Type B pancreatic cell (in vitro differentiated cells): ENCODE data around the gene SMOC1. TPM values are rescaled to one million over a fixed set of nuclear protein-coding genes. Genes with fewer than 3 reads are reported as not detected.

ENCODE experiments used
- DNase-seq: peaks from one replicate; pipeline ENCODE4 v3.0.0; 2021; ENCODE audit warnings: mixed read lengths; ENCODE audit not compliant: unreplicated experiment; ENCODE audit errors: extremely low spot score
- H3K27ac Mint-ChIP-seq: 2 replicates; pipeline ENCODE4 v1.8.0; 2021; ENCODE audit warnings: mild to moderate bottlenecking, mixed read lengths
- H3K27me3 Mint-ChIP-seq: 2 replicates; pipeline ENCODE4 v1.8.0; 2021; ENCODE audit warnings: mixed read lengths
- H3K36me3 Mint-ChIP-seq: 2 replicates; pipeline ENCODE4 v1.8.0; 2021; ENCODE audit warnings: mixed read lengths
- H3K4me1 Mint-ChIP-seq: one replicate; pipeline ENCODE4 v1.8.0; 2021; ENCODE audit warnings: mixed read lengths; ENCODE audit not compliant: unreplicated experiment
- H3K4me3 Mint-ChIP-seq: 2 replicates; pipeline ENCODE4 v1.8.0; 2021; ENCODE audit warnings: mild to moderate bottlenecking, mixed read lengths
- H3K9me3 Mint-ChIP-seq: 2 replicates; pipeline ENCODE4 v1.8.0; 2021; ENCODE audit warnings: mixed read lengths
- CTCF ChIP-seq: fragments of 200-600 bp; sonication (generic); conservative IDR thresholded peaks from 2 replicates; pipeline ENCODE4 v1.5.0; 2021; ENCODE audit warnings: antibody characterized with exemption, mild to moderate bottlenecking
- total RNA-seq: library from RNA; stranded (reverse); gene quantifications from 2 replicates; pipeline ENCODE4 v1.2.1, GENCODE V29; 2021; ENCODE audit warnings: low replicate concordance

Gene SMOC1
- total RNA-seq, 1 donor from 2014 or later, result 20.7 TPM

DNA sequence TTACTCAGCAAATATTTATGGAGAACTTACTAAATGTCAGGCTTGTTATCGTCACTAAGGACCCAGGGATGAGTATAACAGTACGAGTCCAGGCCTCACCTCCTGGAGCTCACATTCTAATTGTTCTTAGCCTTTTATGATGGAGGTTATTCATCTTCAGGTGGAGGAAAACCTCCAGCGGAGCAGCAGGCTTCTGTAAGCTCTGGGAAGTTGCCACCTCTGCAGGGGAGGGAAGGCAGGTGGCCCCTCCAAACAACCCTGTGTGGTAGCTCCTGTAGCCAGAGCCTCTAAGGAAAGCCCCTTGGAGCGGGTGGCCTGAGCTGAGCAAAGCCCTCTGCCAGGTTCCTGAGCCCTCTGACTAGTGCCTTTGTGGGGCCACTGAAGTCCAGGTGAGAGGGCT is 104.1 kb downstream of the SMOC1 start:
- no peak for DNase-seq
- Mint-ChIP-seq H3K36me3 (no peaks in the 10 kb centered on the region), H3K4me3 (no peak overlapping the region), H3K27me3 (no peaks in the 10 kb centered on the region), H3K9me3 (no peaks in the 10 kb centered on the region), H3K4me1 (peaks cover 13% of the 10 kb centered on the region), H3K27ac (no peak overlapping the region)
- no peak for TF ChIP-seq CTCF

DNA sequence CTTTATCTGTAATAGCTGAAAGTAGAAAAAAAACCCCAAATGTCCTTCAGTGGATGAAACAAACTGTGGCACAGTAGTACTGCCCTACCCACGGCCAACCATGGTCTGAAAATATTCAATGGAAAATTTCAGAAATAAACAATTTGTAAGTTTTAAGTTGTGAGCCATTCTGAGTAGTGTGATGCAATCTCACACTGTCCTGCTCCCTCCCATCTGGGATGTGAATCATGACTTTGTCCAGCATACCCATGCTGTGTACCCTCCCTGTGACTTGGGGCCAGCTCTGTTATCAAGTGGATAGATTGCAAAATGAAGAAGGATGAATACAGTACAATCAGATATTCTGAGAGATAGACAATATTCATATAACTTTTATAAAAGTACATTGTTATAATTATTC is 106.2 kb downstream of the SMOC1 start:
- H3K27ac Mint-ChIP-seq, result no peak overlapping the region
- no peak for TF ChIP-seq CTCF
- no peaks in the 10 kb centered on the region for H3K27me3 Mint-ChIP-seq
- peaks cover 11% of the 10 kb centered on the region for H3K4me1 Mint-ChIP-seq
- no peak overlapping the region for H3K4me3 Mint-ChIP-seq
- DNase-seq, result no peak
- no peaks in the 10 kb centered on the region for H3K9me3 Mint-ChIP-seq
- H3K36me3 Mint-ChIP-seq, result no peaks in the 10 kb centered on the region

DNA sequence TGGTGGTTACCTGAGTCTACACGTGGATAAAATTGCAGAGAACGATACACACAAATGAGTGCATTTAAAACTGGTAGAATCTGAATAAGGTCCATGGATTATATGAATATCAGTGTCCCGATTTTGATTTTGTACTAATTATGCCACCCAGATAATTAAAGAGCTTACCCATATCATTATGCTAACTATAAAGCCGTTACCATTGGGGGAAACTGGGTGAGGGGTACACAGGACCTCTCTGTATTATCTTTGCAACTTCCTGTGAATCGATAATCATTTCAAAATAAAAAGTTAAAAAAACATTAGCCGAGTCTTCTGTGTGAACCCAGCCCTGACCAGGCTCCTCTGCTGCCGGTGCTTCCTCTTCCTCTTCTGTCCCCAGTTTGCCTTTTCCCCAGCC is 107.1 kb downstream of the SMOC1 start:
- no peak overlapping the region for H3K27ac Mint-ChIP-seq
- H3K27me3 Mint-ChIP-seq, result no peaks in the 10 kb centered on the region
- H3K4me3 Mint-ChIP-seq, result no peak overlapping the region
- no peaks in the 10 kb centered on the region for H3K36me3 Mint-ChIP-seq
- no peak for DNase-seq
- H3K4me1 Mint-ChIP-seq, result peaks cover 4% of the 10 kb centered on the region
- H3K9me3 Mint-ChIP-seq, result no peaks in the 10 kb centered on the region
- no peak for TF ChIP-seq CTCF

DNA sequence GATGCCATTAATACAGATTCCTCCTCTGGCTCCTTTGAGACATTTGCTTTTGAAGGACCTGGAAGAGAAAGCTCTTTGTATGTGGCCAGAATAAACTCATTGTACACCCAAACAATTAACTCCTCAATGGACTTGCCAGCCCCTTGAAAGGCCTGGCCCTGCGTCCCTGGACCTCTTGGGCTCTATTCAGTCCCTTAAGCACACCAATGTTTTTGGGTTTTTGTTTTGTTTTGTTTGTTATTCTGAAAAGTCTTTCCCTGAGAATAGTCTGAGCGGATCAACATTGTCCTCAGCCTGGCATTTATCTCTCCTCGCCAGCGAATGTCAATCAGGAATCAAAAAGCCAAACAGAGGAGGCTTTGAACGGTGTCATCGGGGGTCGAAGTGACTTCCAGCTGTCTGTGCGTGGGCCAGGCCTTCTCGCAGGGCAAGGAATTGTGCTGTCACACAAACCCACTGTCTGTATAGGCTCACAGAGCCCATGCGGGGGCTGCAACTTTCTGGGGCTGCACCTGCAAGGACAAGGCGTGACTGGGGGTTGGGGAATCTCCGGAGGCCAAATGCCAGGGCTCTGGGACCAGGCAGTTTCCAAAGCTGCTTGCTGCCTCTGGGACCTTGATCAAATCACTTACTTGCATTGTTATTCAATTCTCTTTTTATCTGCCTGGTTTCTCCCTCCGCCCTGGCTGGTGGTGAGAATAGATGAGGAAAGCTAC is 108.3 kb downstream of the SMOC1 start:
- TF ChIP-seq CTCF, result no peak
- no peaks in the 10 kb centered on the region for H3K27me3 Mint-ChIP-seq
- no peaks in the 10 kb centered on the region for H3K4me1 Mint-ChIP-seq
- H3K4me3 Mint-ChIP-seq, result no peak overlapping the region
- no peaks in the 10 kb centered on the region for H3K9me3 Mint-ChIP-seq
- no peaks in the 10 kb centered on the region for H3K36me3 Mint-ChIP-seq
- DNase-seq, result no peak
- no peak overlapping the region for H3K27ac Mint-ChIP-seq

- no peaks in the 10 kb centered on the region for H3K4me1 Mint-ChIP-seq
- no peak for TF ChIP-seq CTCF
- no peak for DNase-seq
- no peaks in the 10 kb centered on the region for H3K36me3 Mint-ChIP-seq
- no peak overlapping the region for H3K4me3 Mint-ChIP-seq
- H3K27ac Mint-ChIP-seq, result no peak overlapping the region
- peaks cover 6% of the 10 kb centered on the region for H3K27me3 Mint-ChIP-seq
- H3K9me3 Mint-ChIP-seq, result no peaks in the 10 kb centered on the region
Observed at GRCh38 chr14:69988979-69989378, 109.8 kb downstream of the SMOC1 start.
